SU-DHL-6 (cell line): Measurements from ENCODE around the gene PDHA1.

Experiments
- EZH2phosphoT487 ChIP-seq: fragments of 200-600 bp; sonication (generic), shearing (Covaris generic); conservative IDR thresholded peaks from 2 replicates; pipeline ENCODE4 v1.6.1; 2018; ENCODE audit warnings: mild to moderate bottlenecking, antibody characterized with exemption, low read length, moderate library complexity, mixed read lengths
- TF ChIP-seq, protein P1 (sequence below): fragments of 200-600 bp; sonication (generic); IDR thresholded peaks from one replicate; pipeline ENCODE4 v1.5.1; 2017; ENCODE audit warnings: antibody characterized with exemption, mild to moderate bottlenecking, low read length, moderate library complexity; ENCODE audit not compliant: insufficient read depth, poor library complexity, severe bottlenecking

DNA sequence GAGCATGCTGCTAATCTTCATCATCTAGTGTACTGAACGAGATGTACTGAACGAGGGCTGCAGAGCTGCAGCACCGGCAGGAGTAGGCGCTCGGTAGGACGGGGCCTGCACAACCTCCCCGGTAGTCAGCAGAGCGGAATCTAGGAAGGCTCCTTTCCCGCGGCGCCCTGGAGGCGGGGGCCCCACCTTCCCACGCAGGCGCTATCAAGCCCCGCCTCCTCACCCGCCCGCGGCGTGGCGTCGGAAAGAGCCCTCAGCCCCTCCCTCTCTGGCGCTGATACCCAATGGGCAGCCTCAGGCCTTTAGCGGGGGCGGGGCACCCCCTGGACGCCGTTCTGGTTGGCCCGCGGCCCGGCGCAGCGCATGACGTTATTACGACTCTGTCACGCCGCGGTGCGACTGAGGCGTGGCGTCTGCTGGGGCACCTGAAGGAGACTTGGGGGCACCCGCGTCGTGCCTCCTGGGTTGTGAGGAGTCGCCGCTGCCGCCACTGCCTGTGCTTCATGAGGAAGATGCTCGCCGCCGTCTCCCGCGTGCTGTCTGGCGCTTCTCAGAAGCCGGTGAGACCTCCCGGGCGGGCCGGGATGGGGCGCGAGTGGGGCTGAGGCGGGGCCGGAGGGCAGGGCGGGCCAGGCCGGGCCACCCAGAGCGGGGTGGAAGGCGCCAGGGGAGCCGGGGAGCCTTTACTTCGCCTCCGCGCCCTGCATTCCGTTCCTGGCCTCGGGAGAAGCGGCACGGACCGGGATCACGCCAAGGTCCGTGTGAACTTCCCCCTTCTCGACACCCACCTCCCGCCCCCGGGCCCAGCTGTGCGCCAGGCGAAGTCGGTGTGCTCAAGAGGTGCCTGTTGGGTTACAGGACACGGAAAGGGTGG lies at the start of gene PDHA1:
- TF ChIP-seq, protein P1, sequence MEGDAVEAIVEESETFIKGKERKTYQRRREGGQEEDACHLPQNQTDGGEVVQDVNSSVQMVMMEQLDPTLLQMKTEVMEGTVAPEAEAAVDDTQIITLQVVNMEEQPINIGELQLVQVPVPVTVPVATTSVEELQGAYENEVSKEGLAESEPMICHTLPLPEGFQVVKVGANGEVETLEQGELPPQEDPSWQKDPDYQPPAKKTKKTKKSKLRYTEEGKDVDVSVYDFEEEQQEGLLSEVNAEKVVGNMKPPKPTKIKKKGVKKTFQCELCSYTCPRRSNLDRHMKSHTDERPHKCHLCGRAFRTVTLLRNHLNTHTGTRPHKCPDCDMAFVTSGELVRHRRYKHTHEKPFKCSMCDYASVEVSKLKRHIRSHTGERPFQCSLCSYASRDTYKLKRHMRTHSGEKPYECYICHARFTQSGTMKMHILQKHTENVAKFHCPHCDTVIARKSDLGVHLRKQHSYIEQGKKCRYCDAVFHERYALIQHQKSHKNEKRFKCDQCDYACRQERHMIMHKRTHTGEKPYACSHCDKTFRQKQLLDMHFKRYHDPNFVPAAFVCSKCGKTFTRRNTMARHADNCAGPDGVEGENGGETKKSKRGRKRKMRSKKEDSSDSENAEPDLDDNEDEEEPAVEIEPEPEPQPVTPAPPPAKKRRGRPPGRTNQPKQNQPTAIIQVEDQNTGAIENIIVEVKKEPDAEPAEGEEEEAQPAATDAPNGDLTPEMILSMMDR = no peak
- TF ChIP-seq EZH2phosphoT487 = no peak
